Parathyroid adenoma (tissue), 2 donors: Measurements from ENCODE around the gene TMTC2.

ENCODE experiments used
- H2AFZ ChIP-seq: fragments of 300-600 bp; sonication (generic); one replicate; pipeline ENCODE4 v1.7.0; 2017; ENCODE audit warnings: antibody characterized with exemption, mild to moderate bottlenecking
- H3K27ac ChIP-seq: fragments of 300-600 bp; sonication (generic); one replicate; pipeline ENCODE4 v1.7.0; 2017
- H3K27me3 ChIP-seq: fragments of 300-600 bp; sonication (generic); one replicate; pipeline ENCODE4 v1.7.0; 2017; ENCODE audit warnings: low read length; ENCODE audit not compliant: control insufficient read depth, insufficient read depth
- H3K36me3 ChIP-seq: fragments of 300-600 bp; sonication (generic); one replicate; pipeline ENCODE4 v1.7.0; 2017; ENCODE audit warnings: low read length; ENCODE audit not compliant: control insufficient read depth, insufficient read depth
- H3K4me1 ChIP-seq: fragments of 300-600 bp; sonication (generic); one replicate; pipeline ENCODE4 v1.7.0; 2017; ENCODE audit warnings: control low read depth
- H3K4me2 ChIP-seq: fragments of 300-600 bp; sonication (generic); one replicate; pipeline ENCODE4 v1.7.0; 2017; ENCODE audit warnings: low read length
- H3K4me3 ChIP-seq: fragments of 300-600 bp; sonication (generic); one replicate; pipeline ENCODE4 v1.7.0; 2017; ENCODE audit warnings: low read depth, low read length
- H3K79me2 ChIP-seq: fragments of 300-600 bp; sonication (generic); one replicate; pipeline ENCODE4 v1.7.0; 2017; ENCODE audit warnings: control low read depth
- H3K9ac ChIP-seq: fragments of 300-600 bp; sonication (generic); one replicate; pipeline ENCODE4 v1.7.0; 2017; ENCODE audit warnings: mild to moderate bottlenecking
- H3K9me3 ChIP-seq: fragments of 300-600 bp; sonication (generic); one replicate; pipeline ENCODE4 v1.7.0; 2017; ENCODE audit warnings: low read length; ENCODE audit not compliant: control insufficient read depth
- TF ChIP-seq, protein P1 (sequence below): fragments of 300-600 bp; sonication (generic); IDR thresholded peaks from one replicate; pipeline ENCODE4 v1.7.0; 2017; ENCODE audit warnings: antibody characterized with exemption, mild to moderate bottlenecking
- donor health status: primary hyperparathyroidism.

Gene TMTC2

DNA sequence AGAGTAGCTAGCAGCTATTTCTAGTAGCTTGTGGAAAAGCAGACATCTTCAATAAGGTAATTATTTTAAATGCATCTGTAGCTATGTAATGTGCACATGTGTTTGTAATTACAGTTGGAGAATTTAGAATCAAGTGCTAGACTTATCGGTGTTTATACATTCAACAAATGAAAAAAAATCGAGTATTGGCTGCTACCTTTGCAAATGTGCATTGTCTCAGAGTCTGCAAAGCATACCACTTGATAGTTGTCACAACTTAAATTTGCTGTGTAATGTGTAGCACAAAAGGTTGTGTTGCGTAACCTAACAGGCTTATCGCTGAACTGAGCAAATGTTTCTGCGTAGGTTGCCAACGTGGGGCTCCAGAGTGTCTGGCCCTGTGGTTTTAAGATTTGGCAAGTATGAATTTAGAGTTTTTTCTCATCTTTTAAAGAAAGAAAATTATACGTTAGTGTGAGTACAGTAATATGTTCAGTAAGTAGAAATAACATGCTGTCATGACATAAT is 44.3 kb downstream of the TMTC2 start:
- Histone ChIP-seq H2AFZ (no peak overlapping the region), H3K4me1 (no peaks in the 10 kb centered on the region), H3K4me2 (no peak overlapping the region), H3K9ac (no peak overlapping the region), H3K9me3 (no peaks in the 10 kb centered on the region), H3K4me3 (no peak overlapping the region), H3K79me2 (no peaks in the 10 kb centered on the region), H3K27me3 (no peaks in the 10 kb centered on the region), H3K27ac (no peak overlapping the region), H3K36me3 (no peaks in the 10 kb centered on the region)
- TF ChIP-seq, protein P1, sequence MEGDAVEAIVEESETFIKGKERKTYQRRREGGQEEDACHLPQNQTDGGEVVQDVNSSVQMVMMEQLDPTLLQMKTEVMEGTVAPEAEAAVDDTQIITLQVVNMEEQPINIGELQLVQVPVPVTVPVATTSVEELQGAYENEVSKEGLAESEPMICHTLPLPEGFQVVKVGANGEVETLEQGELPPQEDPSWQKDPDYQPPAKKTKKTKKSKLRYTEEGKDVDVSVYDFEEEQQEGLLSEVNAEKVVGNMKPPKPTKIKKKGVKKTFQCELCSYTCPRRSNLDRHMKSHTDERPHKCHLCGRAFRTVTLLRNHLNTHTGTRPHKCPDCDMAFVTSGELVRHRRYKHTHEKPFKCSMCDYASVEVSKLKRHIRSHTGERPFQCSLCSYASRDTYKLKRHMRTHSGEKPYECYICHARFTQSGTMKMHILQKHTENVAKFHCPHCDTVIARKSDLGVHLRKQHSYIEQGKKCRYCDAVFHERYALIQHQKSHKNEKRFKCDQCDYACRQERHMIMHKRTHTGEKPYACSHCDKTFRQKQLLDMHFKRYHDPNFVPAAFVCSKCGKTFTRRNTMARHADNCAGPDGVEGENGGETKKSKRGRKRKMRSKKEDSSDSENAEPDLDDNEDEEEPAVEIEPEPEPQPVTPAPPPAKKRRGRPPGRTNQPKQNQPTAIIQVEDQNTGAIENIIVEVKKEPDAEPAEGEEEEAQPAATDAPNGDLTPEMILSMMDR = no peak

DNA sequence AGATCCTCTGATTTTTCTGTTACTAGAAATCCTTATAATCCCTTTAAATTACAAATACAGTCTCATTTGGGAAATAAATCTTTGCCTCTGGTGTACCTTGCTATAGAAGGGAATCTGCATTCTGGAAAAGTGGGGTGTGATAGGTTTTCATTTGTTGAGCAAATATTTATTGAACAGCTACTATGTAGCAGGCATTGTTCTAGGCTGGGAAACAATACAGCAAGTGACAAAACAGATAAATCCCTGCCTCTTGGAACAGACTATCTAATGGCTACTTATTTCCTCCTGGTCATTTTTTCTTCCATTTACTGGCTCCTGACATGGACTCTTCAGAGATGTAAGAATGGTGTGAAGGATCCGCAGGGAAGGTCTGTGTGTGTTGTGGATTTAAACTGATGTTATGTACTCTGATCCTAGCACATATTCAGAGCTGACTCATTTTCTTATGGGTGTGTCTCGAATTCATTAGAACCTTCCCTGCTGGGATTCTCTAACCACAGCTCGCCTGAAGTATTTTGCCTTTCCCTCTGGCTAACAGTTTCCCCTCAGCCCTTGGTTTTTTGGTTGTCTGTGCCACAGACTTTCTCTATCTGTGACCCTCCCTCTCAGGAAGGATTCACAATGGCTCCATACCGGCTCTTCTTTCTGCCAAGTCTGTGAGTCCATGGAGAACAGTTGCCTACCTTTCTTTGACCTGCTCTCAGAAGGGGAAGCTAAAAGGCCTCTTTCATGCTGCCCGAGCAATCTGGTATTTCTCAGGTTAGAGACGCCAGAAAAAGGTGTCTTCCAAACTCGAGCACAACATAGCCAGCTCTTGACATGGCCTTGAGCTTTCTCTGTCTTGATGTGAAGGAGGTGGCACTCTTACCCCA is 53.7 kb downstream of the TMTC2 start:
- Histone ChIP-seq H3K36me3 (no peaks in the 10 kb centered on the region), H3K4me2 (no peak overlapping the region), H3K27me3 (no peaks in the 10 kb centered on the region), H3K79me2 (no peaks in the 10 kb centered on the region), H2AFZ (no peak overlapping the region), H3K4me1 (peaks cover 4% of the 10 kb centered on the region), H3K4me3 (no peak overlapping the region), H3K27ac (no peak overlapping the region), H3K9ac (no peak overlapping the region), H3K9me3 (no peaks in the 10 kb centered on the region)
- TF ChIP-seq, protein P1 = no peak

DNA sequence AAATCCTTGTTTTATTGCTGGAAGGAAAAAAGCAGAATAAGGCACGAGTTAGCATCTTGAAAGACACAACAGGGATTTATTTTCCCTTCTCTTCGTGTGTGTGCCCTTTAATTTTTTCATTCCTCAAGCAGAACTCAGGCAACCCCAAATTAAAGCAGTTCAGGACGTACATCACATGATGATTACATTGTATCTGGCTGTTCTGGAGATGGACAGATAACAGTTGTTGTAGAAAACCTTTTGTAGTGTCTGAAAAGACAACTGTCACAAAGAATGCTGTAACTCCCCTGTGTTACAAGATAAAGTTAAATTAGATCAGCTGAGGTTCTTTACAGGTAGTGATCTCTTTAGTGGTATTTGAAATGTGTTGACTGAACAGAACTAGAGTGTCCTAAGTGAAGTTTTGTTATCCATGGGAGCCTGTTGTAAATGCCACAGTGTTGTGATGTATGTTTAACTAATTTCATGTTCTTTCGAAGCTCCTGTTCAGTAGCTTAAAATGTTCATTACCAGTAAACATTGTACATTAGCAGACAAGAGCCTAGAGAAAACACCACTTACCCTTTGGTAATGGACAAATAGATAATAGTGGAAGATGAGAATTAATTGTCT is 58.5 kb downstream of the TMTC2 start:
- Histone ChIP-seq H3K27me3 (no peaks in the 10 kb centered on the region), H3K36me3 (no peaks in the 10 kb centered on the region), H3K4me1 (peaks cover 6% of the 10 kb centered on the region), H3K9ac (no peak overlapping the region), H3K79me2 (no peaks in the 10 kb centered on the region), H3K4me2 (no peak overlapping the region), H3K9me3 (no peaks in the 10 kb centered on the region), H3K27ac (no peak overlapping the region), H2AFZ (peak overlapping the region; percentile 23), H3K4me3 (no peak overlapping the region)
- TF ChIP-seq, protein P1 = no peak

DNA sequence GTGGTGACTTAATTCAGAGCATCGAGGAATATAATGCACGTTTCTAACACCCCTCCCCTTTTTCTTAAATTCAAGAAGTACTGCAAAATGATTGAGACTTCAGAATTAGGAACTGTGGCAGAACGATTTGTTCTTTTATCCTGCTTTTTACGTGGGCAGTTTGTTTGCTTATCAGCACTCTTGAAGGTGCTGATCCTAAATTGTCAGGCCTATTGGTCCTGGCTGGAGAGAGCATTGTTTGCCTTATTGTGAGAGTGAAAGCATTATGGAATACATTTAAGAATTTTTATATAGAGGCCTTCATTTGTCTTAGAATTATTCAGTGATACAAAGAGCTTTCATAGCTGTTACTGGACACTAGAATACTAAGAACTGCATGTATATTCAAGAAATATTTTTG is 59.1 kb downstream of the TMTC2 start:
- H3K27ac ChIP-seq = no peak overlapping the region
- H3K4me3 ChIP-seq = no peak overlapping the region
- no peak overlapping the region for H2AFZ ChIP-seq
- H3K79me2 ChIP-seq = no peaks in the 10 kb centered on the region
- H3K9me3 ChIP-seq = no peaks in the 10 kb centered on the region
- no peaks in the 10 kb centered on the region for H3K36me3 ChIP-seq
- TF ChIP-seq, protein P1 = no peak
- H3K4me1 ChIP-seq = peaks cover 6% of the 10 kb centered on the region
- no peak overlapping the region for H3K4me2 ChIP-seq
- H3K27me3 ChIP-seq = no peaks in the 10 kb centered on the region
- H3K9ac ChIP-seq = no peak overlapping the region
